HG03103 (cell line): ENCODE measurements around the gene DOCK9.

Source experiments
- ATAC-seq: cut with Tn5 transposase; IDR thresholded peaks from one replicate; pipeline ENCODE4 v1.9.1; 2021; ENCODE audit warnings: low read depth; ENCODE audit not compliant: unreplicated experiment

DOCK9 gene

GRCh38 chr13:98803921-98804320 lies 173.9 kb downstream of the DOCK9 start:
- ATAC-seq: no peak

- ATAC-seq: no peak
Measured at GRCh38 chr13:98803111-98803561, 174.7 kb downstream of the DOCK9 start.

- ATAC-seq: no peak
Measured at GRCh38 chr13:98802559-98802958, 175.3 kb downstream of the DOCK9 start.

- ATAC-seq: no peak
Measured at GRCh38 chr13:98801626-98802418, 176.0 kb downstream of the DOCK9 start.

- ATAC-seq: no peak
Measured at GRCh38 chr13:98800078-98800477, 177.8 kb downstream of the DOCK9 start.

- ATAC-seq: no peak
Measured at GRCh38 chr13:98798849-98799645, 178.8 kb downstream of the DOCK9 start.

GRCh38 chr13:98797456-98797855 lies 180.4 kb downstream of the DOCK9 start:
- ATAC-seq: no peak

GRCh38 chr13:98796798-98797197 lies 181.1 kb downstream of the DOCK9 start:
- no peak for ATAC-seq

- ATAC-seq: no peak
Measured at GRCh38 chr13:98796191-98796590, 181.7 kb downstream of the DOCK9 start.

- ATAC-seq: no peak
Measured at GRCh38 chr13:98795220-98795619, 182.6 kb downstream of the DOCK9 start.

- no peak for ATAC-seq
Measured at GRCh38 chr13:98794498-98794897, 183.4 kb downstream of the DOCK9 start.

- ATAC-seq: no peak
Measured at GRCh38 chr13:98792785-98793495, 184.9 kb downstream of the DOCK9 start.

GRCh38 chr13:98792321-98792720 lies 185.5 kb downstream of the DOCK9 start:
- no peak for ATAC-seq

GRCh38 chr13:98791611-98792010 lies 186.3 kb downstream of the DOCK9 start:
- no peak for ATAC-seq

- no peak for ATAC-seq
Measured at GRCh38 chr13:98787996-98788395, 189.9 kb downstream of the DOCK9 start.

- no peak for ATAC-seq
Measured at GRCh38 chr13:98787173-98787572, 190.7 kb downstream of the DOCK9 start.

- ATAC-seq: no peak
Measured at GRCh38 chr13:98786023-98786422, 191.8 kb downstream of the DOCK9 start.

GRCh38 chr13:98785405-98785804 lies 192.5 kb downstream of the DOCK9 start:
- no peak for ATAC-seq

- ATAC-seq: no peak
Measured at GRCh38 chr13:98784666-98785065, 193.2 kb downstream of the DOCK9 start.

- ATAC-seq: no peak
Measured at GRCh38 chr13:98783856-98784478, 193.9 kb downstream of the DOCK9 start.

GRCh38 chr13:98782654-98783053 lies 195.2 kb downstream of the DOCK9 start:
- ATAC-seq: no peak
